OCI-LY3 (cell line): ENCODE measurements around the gene GRIN2D.

Source experiments
- EZH2phosphoT487 ChIP-seq: fragments of 200-600 bp; shearing (Covaris generic); IDR thresholded peaks from 2 replicates; pipeline ENCODE4 v1.6.1; 2018; ENCODE audit warnings: antibody characterized with exemption, mixed run types, low read depth
- TF ChIP-seq, protein P1 (sequence below): fragments of 200-600, 300-600 bp; sonication (generic); IDR thresholded peaks from 2 replicates; pipeline ENCODE4 v1.5.1; 2014; ENCODE audit warnings: antibody characterized with exemption, low read length, low read depth

DNA sequence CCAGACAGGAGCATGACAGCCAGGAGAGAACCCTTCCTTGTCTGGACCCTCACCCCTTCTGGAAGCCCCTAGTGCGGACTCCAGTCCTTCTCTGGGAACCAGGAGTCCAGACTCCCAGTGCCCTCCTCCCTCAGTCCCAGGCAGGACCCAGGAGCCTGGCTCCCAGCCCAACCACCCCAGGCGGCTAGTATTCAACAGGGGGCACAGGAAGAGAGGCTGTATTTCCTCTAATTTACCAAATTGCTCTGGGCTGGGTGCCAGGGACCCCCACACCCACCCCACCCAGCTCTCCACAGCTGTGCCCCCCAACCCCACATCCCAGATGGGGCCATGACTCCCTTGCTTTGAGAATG, 3.3 kb downstream of the GRIN2D start:
- TF ChIP-seq, protein P1, sequence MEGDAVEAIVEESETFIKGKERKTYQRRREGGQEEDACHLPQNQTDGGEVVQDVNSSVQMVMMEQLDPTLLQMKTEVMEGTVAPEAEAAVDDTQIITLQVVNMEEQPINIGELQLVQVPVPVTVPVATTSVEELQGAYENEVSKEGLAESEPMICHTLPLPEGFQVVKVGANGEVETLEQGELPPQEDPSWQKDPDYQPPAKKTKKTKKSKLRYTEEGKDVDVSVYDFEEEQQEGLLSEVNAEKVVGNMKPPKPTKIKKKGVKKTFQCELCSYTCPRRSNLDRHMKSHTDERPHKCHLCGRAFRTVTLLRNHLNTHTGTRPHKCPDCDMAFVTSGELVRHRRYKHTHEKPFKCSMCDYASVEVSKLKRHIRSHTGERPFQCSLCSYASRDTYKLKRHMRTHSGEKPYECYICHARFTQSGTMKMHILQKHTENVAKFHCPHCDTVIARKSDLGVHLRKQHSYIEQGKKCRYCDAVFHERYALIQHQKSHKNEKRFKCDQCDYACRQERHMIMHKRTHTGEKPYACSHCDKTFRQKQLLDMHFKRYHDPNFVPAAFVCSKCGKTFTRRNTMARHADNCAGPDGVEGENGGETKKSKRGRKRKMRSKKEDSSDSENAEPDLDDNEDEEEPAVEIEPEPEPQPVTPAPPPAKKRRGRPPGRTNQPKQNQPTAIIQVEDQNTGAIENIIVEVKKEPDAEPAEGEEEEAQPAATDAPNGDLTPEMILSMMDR = no peak
- TF ChIP-seq EZH2phosphoT487 = no peak
